Measurements from ENCODE around the gene THAP12. TPM values are rescaled to one million over a fixed set of nuclear protein-coding genes. Genes with fewer than 3 reads are reported as not detected.
"Not testable (repeated sequence)": the region's sequence is repeated elsewhere in the genome, so short reads cannot be mapped to it uniquely, and the experiment has no call there.

THAP12 gene
- total and polyA plus RNA-seq, 4 donors: 5.6 to 21.9 (median 13.7) TPM

DNA sequence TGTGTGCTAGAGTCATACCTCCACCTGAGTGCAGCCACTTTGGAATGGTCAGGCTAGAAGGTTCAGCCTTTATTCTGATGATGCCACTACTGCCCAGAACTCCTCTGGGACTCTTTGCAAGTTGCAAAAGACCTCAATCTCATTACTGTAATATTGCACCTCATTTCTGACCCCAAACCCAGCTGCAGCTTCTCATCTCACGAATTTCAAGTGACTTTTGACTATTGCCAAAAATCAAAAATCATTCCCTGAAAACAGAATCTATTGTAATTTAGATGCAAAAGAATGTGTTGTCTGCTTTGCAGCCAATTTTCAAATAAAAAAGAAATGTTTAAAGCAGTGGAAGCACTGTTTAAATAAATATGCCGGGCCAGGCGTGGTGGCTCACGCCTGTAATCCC is 25.4 kb upstream of the THAP12 start:
- no peak for DNase-seq (ENCODE audit: low spot score)
- H3K4me1 ChIP-seq (ENCODE audit: control insufficient read depth in 4 of 4, insufficient read depth in 4 of 4, low read length in 3 of 4): no peaks in the 10 kb centered on the region
- H3K36me3 ChIP-seq (ENCODE audit: control insufficient read depth in 4 of 4, insufficient read depth in 3 of 4, low read depth in 1 of 4, low read length in 3 of 4): no peaks in the 10 kb centered on the region
- 94% methylated on average over 4 of the region's 4 CpGs for WGBS
- no peaks in the 10 kb centered on the region for H3K9me3 ChIP-seq (ENCODE audit: control insufficient read depth in 4 of 4, low read length in 3 of 4)
- no peak for TF ChIP-seq YY1 (IDR thresholded peaks at IDR 0.05)
- TF ChIP-seq FOXA1 (IDR thresholded peaks at IDR 0.05): no peak
- no peak for TF ChIP-seq FOXA2 (IDR thresholded peaks at IDR 0.05)
- TF ChIP-seq, protein P1, sequence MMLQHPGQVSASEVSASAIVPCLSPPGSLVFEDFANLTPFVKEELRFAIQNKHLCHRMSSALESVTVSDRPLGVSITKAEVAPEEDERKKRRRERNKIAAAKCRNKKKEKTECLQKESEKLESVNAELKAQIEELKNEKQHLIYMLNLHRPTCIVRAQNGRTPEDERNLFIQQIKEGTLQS (IDR thresholded peaks at IDR 0.05): no peak
- TF ChIP-seq, protein P2, sequence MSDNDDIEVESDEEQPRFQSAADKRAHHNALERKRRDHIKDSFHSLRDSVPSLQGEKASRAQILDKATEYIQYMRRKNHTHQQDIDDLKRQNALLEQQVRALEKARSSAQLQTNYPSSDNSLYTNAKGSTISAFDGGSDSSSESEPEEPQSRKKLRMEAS (IDR thresholded peaks at IDR 0.05): no peak
- TF ChIP-seq RAD21 (IDR thresholded peaks at IDR 0.05): no peak
- no peak for TF ChIP-seq GABPA (IDR thresholded peaks at IDR 0.05 in 1 of 2, conservative IDR thresholded peaks at IDR 0.05 in 1 of 2)
- TF ChIP-seq HNF4G (IDR thresholded peaks at IDR 0.05): no peak
- TF ChIP-seq, protein P3, sequence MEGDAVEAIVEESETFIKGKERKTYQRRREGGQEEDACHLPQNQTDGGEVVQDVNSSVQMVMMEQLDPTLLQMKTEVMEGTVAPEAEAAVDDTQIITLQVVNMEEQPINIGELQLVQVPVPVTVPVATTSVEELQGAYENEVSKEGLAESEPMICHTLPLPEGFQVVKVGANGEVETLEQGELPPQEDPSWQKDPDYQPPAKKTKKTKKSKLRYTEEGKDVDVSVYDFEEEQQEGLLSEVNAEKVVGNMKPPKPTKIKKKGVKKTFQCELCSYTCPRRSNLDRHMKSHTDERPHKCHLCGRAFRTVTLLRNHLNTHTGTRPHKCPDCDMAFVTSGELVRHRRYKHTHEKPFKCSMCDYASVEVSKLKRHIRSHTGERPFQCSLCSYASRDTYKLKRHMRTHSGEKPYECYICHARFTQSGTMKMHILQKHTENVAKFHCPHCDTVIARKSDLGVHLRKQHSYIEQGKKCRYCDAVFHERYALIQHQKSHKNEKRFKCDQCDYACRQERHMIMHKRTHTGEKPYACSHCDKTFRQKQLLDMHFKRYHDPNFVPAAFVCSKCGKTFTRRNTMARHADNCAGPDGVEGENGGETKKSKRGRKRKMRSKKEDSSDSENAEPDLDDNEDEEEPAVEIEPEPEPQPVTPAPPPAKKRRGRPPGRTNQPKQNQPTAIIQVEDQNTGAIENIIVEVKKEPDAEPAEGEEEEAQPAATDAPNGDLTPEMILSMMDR (IDR thresholded peaks at IDR 0.05; ENCODE audit: low read depth, low read length, missing input control): no peak
- no peak for TF ChIP-seq HNF4A (conservative IDR thresholded peaks at IDR 0.05)
- no peak for TF ChIP-seq TAF1 (conservative IDR thresholded peaks at IDR 0.05)
- no peak for TF ChIP-seq EGR1 (IDR thresholded peaks at IDR 0.05; ENCODE audit: low read depth in 2 of 2)
- TF ChIP-seq, protein P4, sequence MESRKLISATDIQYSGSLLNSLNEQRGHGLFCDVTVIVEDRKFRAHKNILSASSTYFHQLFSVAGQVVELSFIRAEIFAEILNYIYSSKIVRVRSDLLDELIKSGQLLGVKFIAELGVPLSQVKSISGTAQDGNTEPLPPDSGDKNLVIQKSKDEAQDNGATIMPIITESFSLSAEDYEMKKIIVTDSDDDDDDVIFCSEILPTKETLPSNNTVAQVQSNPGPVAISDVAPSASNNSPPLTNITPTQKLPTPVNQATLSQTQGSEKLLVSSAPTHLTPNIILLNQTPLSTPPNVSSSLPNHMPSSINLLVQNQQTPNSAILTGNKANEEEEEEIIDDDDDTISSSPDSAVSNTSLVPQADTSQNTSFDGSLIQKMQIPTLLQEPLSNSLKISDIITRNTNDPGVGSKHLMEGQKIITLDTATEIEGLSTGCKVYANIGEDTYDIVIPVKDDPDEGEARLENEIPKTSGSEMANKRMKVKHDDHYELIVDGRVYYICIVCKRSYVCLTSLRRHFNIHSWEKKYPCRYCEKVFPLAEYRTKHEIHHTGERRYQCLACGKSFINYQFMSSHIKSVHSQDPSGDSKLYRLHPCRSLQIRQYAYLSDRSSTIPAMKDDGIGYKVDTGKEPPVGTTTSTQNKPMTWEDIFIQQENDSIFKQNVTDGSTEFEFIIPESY (IDR thresholded peaks at IDR 0.05): no peak
- no peak for TF ChIP-seq NR2F2 (IDR thresholded peaks at IDR 0.05)
- TF ChIP-seq RXRA (IDR thresholded peaks at IDR 0.05): no peak
- TF ChIP-seq, protein P5, sequence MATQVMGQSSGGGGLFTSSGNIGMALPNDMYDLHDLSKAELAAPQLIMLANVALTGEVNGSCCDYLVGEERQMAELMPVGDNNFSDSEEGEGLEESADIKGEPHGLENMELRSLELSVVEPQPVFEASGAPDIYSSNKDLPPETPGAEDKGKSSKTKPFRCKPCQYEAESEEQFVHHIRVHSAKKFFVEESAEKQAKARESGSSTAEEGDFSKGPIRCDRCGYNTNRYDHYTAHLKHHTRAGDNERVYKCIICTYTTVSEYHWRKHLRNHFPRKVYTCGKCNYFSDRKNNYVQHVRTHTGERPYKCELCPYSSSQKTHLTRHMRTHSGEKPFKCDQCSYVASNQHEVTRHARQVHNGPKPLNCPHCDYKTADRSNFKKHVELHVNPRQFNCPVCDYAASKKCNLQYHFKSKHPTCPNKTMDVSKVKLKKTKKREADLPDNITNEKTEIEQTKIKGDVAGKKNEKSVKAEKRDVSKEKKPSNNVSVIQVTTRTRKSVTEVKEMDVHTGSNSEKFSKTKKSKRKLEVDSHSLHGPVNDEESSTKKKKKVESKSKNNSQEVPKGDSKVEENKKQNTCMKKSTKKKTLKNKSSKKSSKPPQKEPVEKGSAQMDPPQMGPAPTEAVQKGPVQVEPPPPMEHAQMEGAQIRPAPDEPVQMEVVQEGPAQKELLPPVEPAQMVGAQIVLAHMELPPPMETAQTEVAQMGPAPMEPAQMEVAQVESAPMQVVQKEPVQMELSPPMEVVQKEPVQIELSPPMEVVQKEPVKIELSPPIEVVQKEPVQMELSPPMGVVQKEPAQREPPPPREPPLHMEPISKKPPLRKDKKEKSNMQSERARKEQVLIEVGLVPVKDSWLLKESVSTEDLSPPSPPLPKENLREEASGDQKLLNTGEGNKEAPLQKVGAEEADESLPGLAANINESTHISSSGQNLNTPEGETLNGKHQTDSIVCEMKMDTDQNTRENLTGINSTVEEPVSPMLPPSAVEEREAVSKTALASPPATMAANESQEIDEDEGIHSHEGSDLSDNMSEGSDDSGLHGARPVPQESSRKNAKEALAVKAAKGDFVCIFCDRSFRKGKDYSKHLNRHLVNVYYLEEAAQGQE (IDR thresholded peaks at IDR 0.05): no peak
- TF ChIP-seq SP1 (IDR thresholded peaks at IDR 0.05): no peak
- no peak for TF ChIP-seq JUND (IDR thresholded peaks at IDR 0.05)
- no peak overlapping the region for H3K4me3 ChIP-seq (ENCODE audit: low read depth in 1 of 3, low read length in 3 of 3)
- H3K27ac ChIP-seq (ENCODE audit: low read depth in 1 of 2, low read length in 2 of 2): no peak overlapping the region
- no peaks in the 10 kb centered on the region for H3K27me3 ChIP-seq (ENCODE audit: control insufficient read depth in 4 of 4, insufficient read depth in 4 of 4, low read length in 3 of 4)
- H3K9ac ChIP-seq (ENCODE audit: low read depth in 1 of 2, low read length in 2 of 2): no peak overlapping the region

DNA sequence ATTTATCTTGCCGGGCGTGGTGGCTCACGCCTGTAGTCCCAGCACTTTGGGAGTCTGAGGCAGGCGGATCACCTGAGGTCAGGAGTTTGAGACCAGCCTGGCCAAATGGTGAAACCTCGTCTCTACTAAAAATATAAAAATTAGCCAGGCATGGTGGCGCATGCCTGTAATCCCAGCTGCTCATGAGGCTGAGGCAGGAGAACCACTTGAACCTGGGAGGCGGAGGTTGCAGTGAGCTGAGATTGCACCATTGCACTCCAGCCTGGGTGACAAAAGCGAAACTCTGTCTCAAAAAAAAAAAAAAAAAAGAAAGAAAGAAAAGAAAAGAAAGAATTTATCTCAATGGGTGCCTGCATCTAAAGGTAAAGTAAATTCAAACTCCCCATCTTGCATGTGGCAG is 20.6 kb upstream of the THAP12 start:
- 93% methylated on average over 8 of the region's 8 CpGs for WGBS
- not testable (repeated sequence) for DNase-seq (ENCODE audit: low spot score); H3K27me3 ChIP-seq (ENCODE audit: control insufficient read depth in 4 of 4, insufficient read depth in 4 of 4, low read length in 3 of 4); H3K9me3 ChIP-seq (ENCODE audit: control insufficient read depth in 4 of 4, low read length in 3 of 4); H3K4me1 ChIP-seq (ENCODE audit: control insufficient read depth in 4 of 4, insufficient read depth in 4 of 4, low read length in 3 of 4); H3K36me3 ChIP-seq (ENCODE audit: control insufficient read depth in 4 of 4, insufficient read depth in 3 of 4, low read depth in 1 of 4, low read length in 3 of 4); H3K27ac ChIP-seq (ENCODE audit: low read depth in 1 of 2, low read length in 2 of 2); H3K4me3 ChIP-seq (ENCODE audit: low read depth in 1 of 3, low read length in 3 of 3); H3K9ac ChIP-seq (ENCODE audit: low read depth in 1 of 2, low read length in 2 of 2)

All from liver (tissue), 9 donors.